Ovary (tissue), 9 donors: ENCODE results near the gene MXD3. TPM values are rescaled to one million over a fixed set of nuclear protein-coding genes. Genes with fewer than 3 reads are reported as not detected.
A peak's percentile ranks its signal among the peaks of the same experiment; 100 is the strongest.

Experiments
- DNase-seq, 5 donors: peaks; one replicate each; pipeline ENCODE4 v3.0.0-alpha.2; 2019 to 2020
- H3K27ac ChIP-seq, 2 donors: fragments of 200-600 bp; one replicate each; pipeline versions ENCODE4 v1.5.1 to v1.8.0; 2019 to 2022
- H3K27me3 ChIP-seq: fragments of 200-600 bp; one replicate; pipeline ENCODE4 v1.8.0; 2022
- H3K36me3 ChIP-seq: fragments of 200-600 bp; sonication (generic); one replicate; pipeline ENCODE4 v1.5.1; 2019
- H3K4me1 ChIP-seq: one replicate; pipeline ENCODE4 v1.8.1; 2013; ENCODE audit warnings: mild to moderate bottlenecking, moderate library complexity; ENCODE audit not compliant: insufficient read depth
- H3K4me3 ChIP-seq: fragments of 200-600 bp; sonication (generic); one replicate; pipeline ENCODE4 v1.5.1; 2017
- H3K9me3 ChIP-seq, 2 donors: fragments of 200-600 bp in 1 of 2; sonication (generic) in 1 of 2; one replicate each; pipeline versions ENCODE4 v1.5.1 to v1.8.1; 2013 to 2019; ENCODE audit warnings: mild to moderate bottlenecking in 1 of 2, moderate library complexity in 1 of 2
- CTCF ChIP-seq, 3 donors: fragments of 450-650 bp in 2 of 3; fragments of 200-600 bp in 1 of 3; IDR thresholded peaks; one replicate each; pipeline versions ENCODE4 v1.5.1 to v1.8.0; 2016 to 2022; ENCODE audit warnings: antibody characterized with exemption in 3 of 3, mild to moderate bottlenecking in 1 of 3
- EP300 ChIP-seq: sonication (generic); formaldehyde crosslinking; IDR thresholded peaks from one replicate; pipeline ENCODE4 v1.6.1; 2017; ENCODE audit warnings: antibody characterized with exemption
- POLR2A ChIP-seq: fragments of 450-650 bp; IDR thresholded peaks from one replicate; pipeline ENCODE4 v1.6.1; 2017; ENCODE audit warnings: antibody characterized with exemption, mild to moderate bottlenecking, moderate library complexity
- WGBS, 3 donors: extraction: QIAGEN DNeasy Blood & Tissue Kit in 1 of 3; methylation state at CpG; one replicate each; pipeline versions ENCODE4 v1.1.5 to v1.1.7; 2013 to 2017; 5-methylcytosine and 5-hydroxymethylcytosine counted together
- intact Hi-C, 4 donors: fragments of 100-400 bp; cut with DNase I; formaldehyde crosslinking; loops; one replicate each; pipeline versions ENCODE4 v1.11.0 to v1.15.1; 2022 to 2023
- polyA plus RNA-seq, 2 donors: library from polyadenylated mRNA; stranded (reverse); fragments of 200-250 nt in 1 of 2; fragments of 350-450 nt in 1 of 2; fragmentation: Illumina TruSeq in 1 of 2; extraction: RNeasy Lipid Tissue Mini Kit (QIAGEN cat#74804) in 1 of 2; gene quantifications; one replicate each; pipeline ENCODE4 v1.2.3, GENCODE V29; 2013 to 2014
- total RNA-seq, 7 donors: library from RNA; depleted of rRNA in 2 of 7; stranded (reverse); fragments of >200 nt in 2 of 7; fragmentation: NEBNext Ultra II Directional in 3 of 7; extraction: Animal tissue kit (Norgen Biotek cat#: 25700) in 3 of 7; gene quantifications; one replicate each; pipeline versions ENCODE4 v1.1.0 to v1.2.4, GENCODE V29; 2016 to 2023
- donor health status: DM: no; HTN: no; CAD: no; lungs with moderate emphysema.
- donor health status: DM: no; HTN: no; CAD: no.
- donor health status: Bipolar disorder and iron deficiency.
- donor health status: DM: yes; HTN: yes; CAD: no.
- donor health status: DM: no; HTN: no; CAD: no.
- donor health status: DM: yes; HTN: yes; CAD: no.

The MXD3 gene
- total and polyA plus RNA-seq, 9 donors, result 0.30 to 9.8 (median 6.0) TPM

GRCh38 chr5:177303925-177304391, 7.7 kb downstream of the MXD3 start:
- WGBS, 3 donors, result 0 to 1% (median 1%) methylated on average over 17 to 25 of the region's 25 CpGs
- Histone ChIP-seq H3K4me1 (peaks cover 16% of the 10 kb centered on the region), H3K36me3 (no peaks in the 10 kb centered on the region), H3K27ac (peak overlapping the region; percentile 0 to 64), H3K4me3 (peak overlapping the region; percentile 90), H3K9me3 (no peaks in the 10 kb centered on the region), H3K27me3 (no peaks in the 10 kb centered on the region)
- intact Hi-C loops, result loop anchor here in 3 of 4 donors (10.0 kb wide), 1 partner anchor 189 kb away; no protein-coding TSS in a partner anchor
- TF ChIP-seq POLR2A (no peak), EP300 (no peak), CTCF (IDR thresholded peaks at IDR 0.05) (no peak)
- no peak for DNase-seq

DNA sequence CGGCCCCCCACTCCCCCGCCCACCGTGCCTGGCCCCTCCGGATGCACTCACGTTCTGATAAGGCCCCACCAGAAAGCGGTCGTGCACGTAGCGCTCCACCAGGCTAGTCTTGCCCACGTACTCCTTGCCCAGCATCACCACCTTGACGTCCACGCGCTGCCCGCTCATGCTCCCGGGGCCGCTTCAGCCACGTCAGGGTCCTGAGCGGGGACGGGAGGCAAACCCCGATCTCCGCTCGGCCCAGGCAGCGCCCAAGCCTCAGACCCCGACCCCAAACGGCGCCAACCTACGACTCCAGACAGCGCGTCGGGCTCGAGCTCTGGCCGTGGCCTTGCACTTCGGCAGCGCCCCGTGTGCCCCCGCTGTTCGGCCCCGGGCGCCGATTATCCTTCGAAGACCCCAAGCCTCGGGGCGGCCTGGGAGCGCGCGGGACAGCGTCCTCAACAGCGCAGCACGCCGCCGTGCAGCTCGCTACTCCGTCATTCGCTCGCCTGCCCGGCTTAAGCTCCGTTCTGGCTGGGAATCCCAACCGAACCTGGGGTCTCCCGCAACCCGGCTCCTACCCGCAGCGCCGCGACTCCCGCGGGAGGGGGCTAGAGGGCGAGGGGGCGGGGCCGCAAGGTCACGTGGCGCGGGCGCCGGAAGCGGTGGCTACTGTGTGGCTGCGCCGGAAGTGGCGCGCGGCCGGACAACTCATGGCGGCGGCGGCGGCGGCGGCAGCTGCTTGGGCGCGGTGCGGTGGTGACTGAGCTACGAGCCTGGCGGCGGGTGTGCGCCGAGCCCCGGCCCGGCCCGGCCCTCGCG, 8.4 kb downstream of the MXD3 start, which contains the start of the genes PRELID1 and RAB24:
Gene PRELID1, plus strand, starts transcription at position 679 of the 804 bp plus-strand sequence. CDS start 187 bp downstream, outside the sequence.
Gene RAB24, minus strand, starts transcription at position 599 of the 804 bp plus-strand sequence. Its CDS starts 431 bp downstream, at position 168.
- DNase-seq, result peak; percentile 80 to 93 (median 88)
- TF ChIP-seq EP300 (no peak), POLR2A (peak; percentile 29), CTCF (IDR thresholded peaks at IDR 0.05) (peak in 1 of 3 donors; percentile 44)
- no peaks in the 10 kb centered on the region for H3K27me3 ChIP-seq
- peaks cover 16% of the 10 kb centered on the region for H3K4me1 ChIP-seq
- H3K27ac ChIP-seq, result peak within 1 kb of the TSS; percentile 60 to 64
- H3K9me3 ChIP-seq, result no peaks in the 10 kb centered on the region
- H3K36me3 ChIP-seq, result no peaks in the 10 kb centered on the region
- 0 to 1% (median 0%) methylated on average over 77 to 100 of the region's 100 CpGs for WGBS, 3 donors
- H3K4me3 ChIP-seq, result peak within 1 kb of the TSS; percentile 90
- intact Hi-C loops, result loop anchor here in 3 of 4 donors (10.0 kb wide), 1 partner anchor 189 kb away; no protein-coding TSS in a partner anchor

- H3K9me3 ChIP-seq, result no peaks in the 10 kb centered on the region
- no peak for DNase-seq
- intact Hi-C loops, result loop anchor here in 3 of 4 donors (10.0 kb wide), 1 partner anchor 188 kb away; no protein-coding TSS in a partner anchor
- peaks cover 16% of the 10 kb centered on the region for H3K4me1 ChIP-seq
- WGBS, 3 donors, result 23 to 32% (median 24%) methylated on average over 24 of the region's 24 CpGs
- no peaks in the 10 kb centered on the region for H3K27me3 ChIP-seq
- no peak for TF ChIP-seq POLR2A
- TF ChIP-seq EP300, result no peak
- no peak for TF ChIP-seq CTCF (IDR thresholded peaks at IDR 0.05)
- H3K36me3 ChIP-seq, result no peaks in the 10 kb centered on the region
- peak overlapping the region; percentile 90 for H3K4me3 ChIP-seq
- peak overlapping the region in 1 of 2 donors; percentile 60 for H3K27ac ChIP-seq
Observed at GRCh38 chr5:177302354-177303110, 9.2 kb downstream of the MXD3 start.

DNA sequence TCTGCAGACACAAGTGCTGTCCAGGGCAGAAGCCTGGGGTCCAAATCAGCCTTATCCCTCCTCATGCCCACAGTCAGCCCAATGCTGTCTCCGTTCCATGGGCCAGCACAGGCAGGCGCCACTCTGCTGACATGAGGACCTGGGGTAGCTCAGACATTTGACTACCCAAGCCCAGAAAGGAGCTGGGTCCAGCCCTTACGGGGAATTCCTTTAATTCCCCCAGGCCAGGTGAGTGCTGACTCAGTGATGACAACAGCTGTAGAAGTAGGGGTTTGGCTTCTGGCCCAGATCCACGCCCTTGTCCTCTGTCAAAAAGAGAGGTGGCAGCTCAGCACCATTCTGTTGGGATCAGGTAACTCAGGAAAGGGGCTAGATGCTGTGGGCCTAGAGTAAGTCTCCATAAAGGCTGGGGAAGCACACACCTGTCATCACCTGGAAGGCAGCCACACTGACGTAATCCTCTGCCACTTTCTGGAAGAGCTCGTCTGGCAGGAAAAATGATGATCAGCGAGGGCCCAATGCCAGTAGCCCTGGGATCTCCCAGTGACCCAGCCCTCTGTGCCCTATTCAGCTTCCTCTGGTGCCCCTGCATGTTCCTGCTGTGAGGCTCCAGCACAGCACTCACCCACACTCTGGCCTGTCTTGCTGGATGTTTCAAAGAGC, 10.1 kb downstream of the MXD3 start:
- H3K9me3 ChIP-seq, result no peaks in the 10 kb centered on the region
- peaks cover 16% of the 10 kb centered on the region for H3K4me1 ChIP-seq
- 68 to 72% (median 71%) methylated on average over 7 of the region's 7 CpGs for WGBS, 3 donors
- no peak overlapping the region for H3K27ac ChIP-seq
- no peaks in the 10 kb centered on the region for H3K36me3 ChIP-seq
- intact Hi-C loops, result loop anchor here in 3 of 4 donors (10.0 kb wide), 1 partner anchor 187 kb away; no protein-coding TSS in a partner anchor
- no peak for DNase-seq
- H3K27me3 ChIP-seq, result no peaks in the 10 kb centered on the region
- TF ChIP-seq EP300 (no peak), POLR2A (no peak), CTCF (IDR thresholded peaks at IDR 0.05) (no peak)
- no peak overlapping the region for H3K4me3 ChIP-seq
